Uterus (tissue), 2 donors: ENCODE results near the gene COL23A1.

Experiments used
- POLR2A ChIP-seq, 2 donors: fragments of 450-650 bp; IDR thresholded peaks; one replicate each; pipeline ENCODE4 v1.6.1; 2016; ENCODE audit warnings: antibody characterized with exemption in 2 of 2, mild to moderate bottlenecking in 1 of 2, moderate library complexity in 1 of 2
- TF ChIP-seq, protein P1 (sequence below), 4 experiments: fragments of 200-600 bp in 2 of 4; fragments of 450-650 bp in 2 of 4; sonication (generic) in 2 of 4; IDR thresholded peaks; one replicate each; pipeline ENCODE4 v1.5.1; 2016 to 2019; ENCODE audit warnings: antibody characterized with exemption in 4 of 4, mild to moderate bottlenecking in 2 of 4, moderate library complexity in 1 of 4

GRCh38 chr5:178320281-178320855, 269.8 kb downstream of the COL23A1 start:
- TF ChIP-seq, protein P1, sequence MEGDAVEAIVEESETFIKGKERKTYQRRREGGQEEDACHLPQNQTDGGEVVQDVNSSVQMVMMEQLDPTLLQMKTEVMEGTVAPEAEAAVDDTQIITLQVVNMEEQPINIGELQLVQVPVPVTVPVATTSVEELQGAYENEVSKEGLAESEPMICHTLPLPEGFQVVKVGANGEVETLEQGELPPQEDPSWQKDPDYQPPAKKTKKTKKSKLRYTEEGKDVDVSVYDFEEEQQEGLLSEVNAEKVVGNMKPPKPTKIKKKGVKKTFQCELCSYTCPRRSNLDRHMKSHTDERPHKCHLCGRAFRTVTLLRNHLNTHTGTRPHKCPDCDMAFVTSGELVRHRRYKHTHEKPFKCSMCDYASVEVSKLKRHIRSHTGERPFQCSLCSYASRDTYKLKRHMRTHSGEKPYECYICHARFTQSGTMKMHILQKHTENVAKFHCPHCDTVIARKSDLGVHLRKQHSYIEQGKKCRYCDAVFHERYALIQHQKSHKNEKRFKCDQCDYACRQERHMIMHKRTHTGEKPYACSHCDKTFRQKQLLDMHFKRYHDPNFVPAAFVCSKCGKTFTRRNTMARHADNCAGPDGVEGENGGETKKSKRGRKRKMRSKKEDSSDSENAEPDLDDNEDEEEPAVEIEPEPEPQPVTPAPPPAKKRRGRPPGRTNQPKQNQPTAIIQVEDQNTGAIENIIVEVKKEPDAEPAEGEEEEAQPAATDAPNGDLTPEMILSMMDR (IDR thresholded peaks at IDR 0.05): no peak
- TF ChIP-seq POLR2A (IDR thresholded peaks at IDR 0.05): no peak
